Measurements from ENCODE around the gene DKKL1.

The DKKL1 gene

DNA sequence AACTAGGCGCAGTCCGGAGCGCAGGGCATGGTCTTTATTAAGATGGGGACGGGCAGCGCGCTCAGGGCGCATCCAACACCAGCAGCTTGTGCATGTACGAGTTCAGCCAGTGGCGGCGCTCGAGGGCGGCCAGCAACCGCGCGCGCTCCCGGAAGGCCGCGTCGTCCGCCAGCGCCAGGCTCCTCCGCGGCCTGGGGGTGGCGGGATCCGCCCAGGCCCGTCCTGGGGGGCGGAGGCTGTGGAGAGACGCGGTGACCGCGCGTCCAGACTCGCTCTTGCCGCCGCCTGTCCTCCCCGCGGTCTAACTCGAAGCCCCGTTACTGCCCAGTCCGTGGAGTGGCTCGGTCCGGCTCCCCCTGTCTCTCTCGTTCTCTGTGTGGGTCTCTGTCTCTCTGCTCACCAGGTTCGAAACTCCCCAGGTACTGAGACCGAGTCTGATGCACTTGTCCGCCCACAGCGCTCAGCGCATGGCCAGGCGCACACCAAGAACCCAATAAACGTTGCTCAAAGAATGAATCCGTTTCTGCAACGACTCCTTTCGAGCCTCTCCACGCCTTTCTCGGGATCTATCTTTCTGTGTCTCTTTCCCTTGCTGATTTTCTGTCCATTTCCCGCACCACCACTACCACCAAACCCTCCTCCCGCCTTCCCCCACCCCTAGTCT, 58.9 kb downstream of the DKKL1 start:
- no peak for DNase-seq

DNA sequence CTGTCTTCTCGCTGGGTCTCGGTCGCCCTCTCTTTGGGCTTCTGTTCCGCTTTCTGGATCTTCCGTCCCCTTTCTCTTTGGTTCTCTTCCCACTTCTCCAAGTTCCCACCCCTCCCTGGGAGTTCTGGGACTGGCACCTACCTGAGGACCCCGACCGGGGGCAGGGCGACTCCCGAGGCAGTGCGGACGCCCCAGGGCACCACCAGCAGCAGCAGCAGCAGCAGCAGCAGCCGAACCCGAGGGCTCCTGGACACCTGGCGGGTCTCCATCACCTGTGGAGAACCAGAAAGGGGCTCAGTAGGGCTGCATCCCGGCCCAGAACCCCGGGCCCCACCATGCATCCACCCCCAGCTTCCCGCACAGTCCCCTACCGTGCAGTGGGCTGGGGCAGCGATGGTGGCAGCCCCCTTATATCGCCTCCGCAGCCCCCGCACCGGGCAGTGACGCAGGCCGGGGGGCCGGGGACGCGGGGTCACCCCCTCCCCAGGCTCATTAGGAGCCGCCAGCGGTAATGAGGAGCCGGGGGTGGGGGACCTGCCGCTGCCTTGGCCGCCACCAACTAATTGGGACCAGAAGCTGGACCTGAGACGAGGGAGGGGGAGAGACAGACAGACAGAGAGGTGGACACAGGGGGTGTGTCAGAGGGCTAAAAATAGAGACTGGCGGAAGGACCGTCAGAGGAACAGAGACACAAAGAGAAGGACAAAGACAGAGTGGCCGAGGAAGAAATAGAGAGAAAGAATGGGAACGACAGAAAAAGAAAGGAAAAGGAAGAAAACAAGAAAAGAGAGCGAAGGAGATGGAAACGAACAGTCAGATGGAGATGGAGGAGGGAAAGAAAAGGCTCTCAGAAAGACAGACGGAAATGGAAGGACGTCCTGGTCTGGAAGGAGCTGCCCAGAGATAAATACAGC, 59.7 kb downstream of the DKKL1 start, which contains the start of gene PTH2:
PTH2 (minus strand) TSS at position 371 of the 914 bp plus-strand sequence; CDS start at position 269, 102 bp downstream.
- no peak for DNase-seq

DNA sequence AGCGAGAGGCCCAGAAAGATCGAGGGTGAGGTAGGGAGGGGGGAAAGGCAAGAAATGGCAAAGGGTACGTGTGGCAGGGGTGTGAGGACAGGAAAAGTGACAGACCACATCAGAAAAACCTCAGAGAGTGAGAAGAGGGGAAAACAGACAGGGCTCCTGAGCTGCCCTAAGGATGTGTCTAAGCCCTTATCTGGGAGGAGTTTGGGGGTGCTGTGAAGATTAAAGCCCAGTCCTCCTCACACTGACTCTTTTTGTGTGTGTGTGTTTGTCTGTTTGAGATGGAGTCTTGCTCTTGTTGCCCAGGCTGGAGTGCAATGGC, 60.3 kb downstream of the DKKL1 start:
- DNase-seq = no peak
